GM10248 (cell line): Measurements from ENCODE around the gene WDR6.
A peak's percentile ranks its signal among the peaks of the same experiment; 100 is the strongest.
"Not testable (repeated sequence)": the region's sequence is repeated elsewhere in the genome, so short reads cannot be mapped to it uniquely, and the experiment has no call there.

Experiments used
- CTCF ChIA-PET: fragments of 300-600 bp; sonication (Branson Sonifier 250); formaldehyde crosslinking; extraction: SDS; loops from one replicate; lab custom pipeline; 2021; ENCODE audit warnings: antibody characterized with exemption; lab: Yijun Ruan, JAX
- POLR2A ChIA-PET: fragments of 350-650 bp; sonication (Branson Sonifier 250); formaldehyde crosslinking; extraction: SDS; loops from one replicate; lab custom pipeline; 2020; ENCODE audit warnings: antibody characterized with exemption; lab: Yijun Ruan, JAX
- DNase-seq: peaks from one replicate; pipeline ENCODE4 v3.0.0; 2012; ENCODE audit errors: extremely low spot score
- CTCF ChIP-seq: IDR thresholded peaks from 2 replicates; pipeline ENCODE4 v1.5.1; 2012; ENCODE audit warnings: mild to moderate bottlenecking, low read depth; ENCODE audit errors: extremely low read depth, missing control alignments, control extremely low read depth

Gene WDR6

GRCh38 chr3:49004352-49005302 is 2.6 kb upstream of the WDR6 start:
- ChIA-PET CTCF (interaction anchor here (1.9 to 11.8 kb wide), 4 partner anchors 9 to 27 kb away, joined by 6 to 131 read pairs (median 34); partner anchors contain the start of genes DALRD3, NDUFAF3 and P4HTM), POLR2A (interaction anchor here (6.5 kb wide), 1 partner anchor 16 kb away, joined by 50 read pairs; the partner anchor contains the start of gene NDUFAF3)
- no peak for TF ChIP-seq CTCF
- no peak for DNase-seq

GRCh38 chr3:49005303-49005680 is 1.9 kb upstream of the WDR6 start:
- ChIA-PET CTCF (interaction anchor here (1.9 to 11.8 kb wide), 4 partner anchors 8 to 27 kb away, joined by 6 to 131 read pairs (median 34); partner anchors contain the start of genes DALRD3, NDUFAF3 and P4HTM), POLR2A (interaction anchor here (6.5 kb wide), 1 partner anchor 16 kb away, joined by 50 read pairs; the partner anchor contains the start of gene NDUFAF3)
- no peak for TF ChIP-seq CTCF
- no peak for DNase-seq

GRCh38 chr3:49005998-49006397 is 1.2 kb upstream of the WDR6 start:
- POLR2A ChIA-PET = interaction anchor here (0.5 to 6.5 kb wide), 5 partner anchors 11 to 128 kb away, joined by 4 to 50 read pairs (median 20); partner anchors contain the start of genes DALRD3, IMPDH2 and NDUFAF3
- CTCF ChIA-PET = interaction anchor here (1.2 to 11.8 kb wide), 8 partner anchors 8 to 286 kb away, joined by 3 to 131 read pairs (median 10); partner anchors contain the start of genes DALRD3, NDUFAF3 and P4HTM
- no peak for DNase-seq
- TF ChIP-seq CTCF = no peak

- POLR2A ChIA-PET = interaction anchor here (0.6 to 6.5 kb wide), 14 partner anchors 9 to 464 kb away, joined by 3 to 50 read pairs (median 4); partner anchors contain the start of genes DAG1, DALRD3, IMPDH2 and NDUFAF3
- no peak for TF ChIP-seq CTCF
- CTCF ChIA-PET = interaction anchor here (0.6 to 11.8 kb wide), 15 partner anchors 9 to 570 kb away, joined by 3 to 131 read pairs (median 5); partner anchors contain the start of genes DALRD3, IMPDH2, KLHDC8B and NDUFAF3
- no peak for DNase-seq
Observed at GRCh38 chr3:49006408-49007067, 653 bp upstream of the WDR6 start.

DNA sequence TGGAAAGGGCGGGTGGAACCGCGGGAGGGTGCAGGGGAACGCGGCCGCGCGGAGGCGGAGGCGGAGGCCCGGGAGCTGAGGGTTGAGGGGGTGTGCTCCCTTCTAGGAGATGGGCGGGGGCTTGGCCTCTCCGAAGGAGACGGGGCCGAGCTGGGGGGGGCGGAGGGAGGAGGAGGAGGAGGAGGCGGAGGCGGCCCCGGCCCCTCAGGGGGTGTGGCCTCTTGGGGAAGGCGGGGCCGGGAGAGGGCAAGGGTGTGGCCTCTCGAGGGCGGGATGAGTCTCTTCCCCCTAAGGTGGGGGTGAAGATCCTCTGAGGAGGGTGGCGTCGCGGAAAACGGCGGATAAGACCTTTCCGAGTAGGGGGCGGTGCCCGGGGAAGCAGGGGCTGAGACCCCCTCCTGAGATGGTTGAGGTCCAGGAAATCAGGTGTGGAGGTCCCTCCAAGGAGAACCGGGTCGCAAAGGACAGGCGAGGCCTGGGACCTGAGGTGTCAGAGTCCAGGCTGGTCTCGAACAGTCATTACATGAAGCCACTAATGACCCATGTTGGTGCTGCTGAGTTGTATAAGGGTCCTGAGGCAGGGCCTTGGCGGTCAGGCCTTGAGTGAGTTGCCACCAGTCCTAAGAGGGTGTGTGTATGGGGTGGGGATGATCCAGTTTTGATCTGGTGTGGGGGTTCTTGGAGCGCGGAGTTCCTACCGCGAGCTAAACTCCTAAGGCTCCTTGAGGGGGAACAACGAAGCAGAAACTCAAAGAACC is 759 bp downstream of the WDR6 start:
- peak; percentile 86 for DNase-seq
- ChIA-PET CTCF (interaction anchor here (0.9 to 11.8 kb wide), 11 partner anchors 11 to 572 kb away, joined by 3 to 131 read pairs (median 6); partner anchors contain the start of genes ARIH2, DALRD3, KLHDC8B and NDUFAF3), POLR2A (interaction anchor here (0.6 to 6.5 kb wide), 10 partner anchors 9 to 1712 kb away, joined by 3 to 50 read pairs (median 6); partner anchors contain the start of genes DAG1, DALRD3, IMPDH2 and NDUFAF3)
- no peak for TF ChIP-seq CTCF

DNA sequence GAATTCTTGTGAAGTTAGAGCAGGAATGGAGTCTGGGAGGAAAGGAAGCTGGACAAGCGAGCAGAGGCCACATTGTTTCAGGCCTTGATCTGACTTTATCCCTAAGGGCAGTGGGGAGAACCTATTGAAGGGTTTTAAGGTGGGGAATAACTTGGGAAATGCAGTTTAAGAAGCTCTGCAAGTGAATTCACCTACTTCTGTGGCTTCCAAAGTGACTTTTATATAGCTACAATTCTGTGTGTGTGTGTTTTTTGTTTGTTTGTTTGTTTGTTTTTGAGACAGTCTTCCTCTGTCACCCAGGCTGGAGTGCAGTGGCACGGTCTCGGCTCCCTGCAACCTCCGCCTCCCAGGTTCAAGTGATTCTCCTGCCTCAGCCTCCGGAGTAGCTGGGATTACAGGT is 1.4 kb downstream of the WDR6 start:
- ChIA-PET POLR2A (interaction anchor here (0.6 to 6.5 kb wide), 5 partner anchors 9 to 1600 kb away, joined by 3 to 50 read pairs (median 5); partner anchors contain the start of genes DALRD3 and NDUFAF3), CTCF (interaction anchor here (1.5 to 11.8 kb wide), 5 partner anchors 12 to 48 kb away, joined by 3 to 131 read pairs (median 16); partner anchors contain the start of genes DALRD3, NDUFAF3 and P4HTM)
- not testable (repeated sequence) for DNase-seq
